HG02884 (cell line): ENCODE measurements around the gene ZFHX3.

ENCODE experiments used
- ATAC-seq: cut with Tn5 transposase; IDR thresholded peaks from one replicate; pipeline ENCODE4 v1.9.1; 2021; ENCODE audit warnings: mild to moderate bottlenecking, moderate library complexity; ENCODE audit not compliant: unreplicated experiment

Gene ZFHX3

GRCh38 chr16:73069581-73070262 lies 21.8 kb upstream of the ZFHX3 start:
- ATAC-seq, result no peak

DNA sequence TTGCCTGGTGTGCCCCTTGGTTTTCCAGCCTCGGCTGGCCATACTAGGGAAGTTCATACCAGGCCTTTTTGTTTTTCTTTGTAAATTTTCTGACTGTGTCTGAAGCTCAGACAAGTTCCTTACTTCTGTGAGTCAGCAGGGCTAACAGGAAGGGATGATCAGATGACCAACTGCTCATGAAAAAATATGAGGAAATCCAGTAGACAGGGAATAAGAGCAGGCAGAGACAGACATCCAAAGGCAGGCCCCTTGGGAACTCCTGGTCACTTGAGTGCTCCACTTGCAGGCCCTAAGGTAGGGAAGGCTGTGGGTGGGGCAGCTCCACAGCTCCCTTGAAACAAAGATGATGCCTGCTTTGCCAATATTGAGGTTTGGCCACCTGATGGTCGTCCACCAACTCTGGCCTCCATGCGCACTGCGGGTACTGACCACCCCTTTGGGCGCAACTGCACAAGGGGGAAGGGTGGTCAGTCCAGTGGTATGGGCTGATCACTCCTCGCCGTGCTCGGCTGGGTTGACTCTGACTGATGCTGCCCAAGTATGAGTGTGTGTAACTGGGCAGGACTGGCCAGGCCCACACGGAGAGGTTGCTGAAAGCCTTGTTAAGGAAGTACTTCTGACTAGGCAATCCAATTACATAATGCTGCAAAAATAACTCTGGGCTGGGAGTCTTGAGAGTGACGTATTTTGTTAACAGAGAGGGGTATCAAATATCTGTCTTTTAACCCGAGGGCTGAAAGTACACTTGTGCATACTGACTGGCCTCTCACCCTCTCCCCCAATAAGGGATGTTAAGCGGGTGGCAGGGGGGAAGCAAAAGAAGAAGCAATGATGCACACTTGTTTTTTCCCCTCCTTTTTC lies 20.8 kb upstream of the ZFHX3 start:
- ATAC-seq, result no peak

DNA sequence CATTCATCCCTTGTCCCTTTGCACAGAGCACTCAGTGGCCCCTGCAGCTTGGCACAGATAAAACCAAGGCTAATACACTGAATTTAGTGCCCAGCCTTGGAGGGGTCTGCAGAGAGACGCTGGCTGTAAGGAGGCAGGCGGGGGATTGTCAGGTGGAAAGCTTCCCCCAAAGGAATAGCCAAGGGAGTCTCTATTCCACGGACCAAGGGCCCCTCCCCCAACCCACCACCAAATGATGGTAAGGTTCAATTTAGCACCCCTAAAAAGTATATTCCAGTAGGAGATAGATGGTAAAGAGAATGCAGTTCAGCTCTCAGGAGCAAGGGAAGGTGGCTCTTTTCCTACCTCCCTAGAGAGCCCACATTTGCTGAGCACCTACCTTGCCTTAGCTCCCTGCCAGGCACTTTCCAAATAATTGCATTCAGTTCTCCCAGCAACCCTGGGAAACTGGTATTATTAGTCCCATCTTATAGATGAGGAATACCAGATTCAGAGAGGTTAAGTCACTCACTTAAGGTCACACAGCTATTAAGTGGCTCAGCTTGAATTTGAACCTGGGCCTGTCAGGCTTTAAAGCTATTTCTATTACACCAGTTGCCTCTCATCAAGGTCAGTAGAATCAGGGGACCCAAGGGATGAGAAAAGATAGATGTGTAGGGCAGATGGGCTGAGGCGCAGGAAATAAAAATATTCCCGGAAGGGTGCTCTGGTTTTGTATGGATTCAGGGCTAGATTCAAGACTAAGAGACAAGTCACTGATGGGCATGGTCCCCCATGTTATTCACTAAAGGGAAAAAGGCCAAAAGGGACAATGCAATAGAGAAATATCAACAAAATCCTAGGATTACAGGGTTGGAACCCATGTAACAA lies 20.0 kb upstream of the ZFHX3 start:
- ATAC-seq, result no peak

DNA sequence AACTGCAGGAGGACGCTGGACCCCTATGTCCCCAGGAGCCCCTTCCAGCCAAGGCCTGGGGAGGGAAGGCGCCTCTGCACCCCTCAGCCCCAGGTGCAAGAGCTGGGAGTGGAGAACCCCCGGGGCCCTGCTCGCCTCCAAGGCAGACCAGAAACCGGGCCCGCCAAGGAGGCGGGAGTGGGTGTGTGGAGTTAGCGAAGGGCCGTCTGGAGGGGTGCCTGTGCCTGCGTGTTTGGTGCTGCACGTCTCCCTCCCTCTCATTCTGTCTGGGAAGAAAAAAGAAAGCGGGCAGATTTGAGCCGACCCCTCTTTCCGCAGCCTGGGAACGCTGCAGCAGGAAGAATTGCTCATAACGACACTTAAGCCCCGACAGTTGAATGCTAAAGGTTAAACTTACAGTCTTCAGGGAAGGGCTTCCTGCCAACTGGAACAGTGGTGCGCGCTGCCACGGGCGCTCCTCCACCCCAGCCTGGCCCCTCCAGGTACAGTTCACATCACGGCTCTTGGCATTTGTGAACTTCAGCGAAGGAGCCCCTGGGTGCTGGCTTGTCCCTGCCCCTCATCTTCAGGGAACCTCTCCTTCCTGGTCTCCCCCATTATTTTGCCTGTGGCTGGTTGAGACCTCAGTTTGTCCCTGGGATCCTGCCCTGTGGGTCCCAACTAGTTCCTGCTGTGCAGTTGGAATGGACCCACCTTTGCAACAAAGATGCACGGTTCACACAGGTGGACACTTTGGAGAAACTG lies 19.2 kb upstream of the ZFHX3 start:
- no peak for ATAC-seq

- ATAC-seq, result no peak
Measured at GRCh38 chr16:73066331-73066926, 18.5 kb upstream of the ZFHX3 start.

GRCh38 chr16:73065632-73066330 lies 17.9 kb upstream of the ZFHX3 start:
- no peak for ATAC-seq

DNA sequence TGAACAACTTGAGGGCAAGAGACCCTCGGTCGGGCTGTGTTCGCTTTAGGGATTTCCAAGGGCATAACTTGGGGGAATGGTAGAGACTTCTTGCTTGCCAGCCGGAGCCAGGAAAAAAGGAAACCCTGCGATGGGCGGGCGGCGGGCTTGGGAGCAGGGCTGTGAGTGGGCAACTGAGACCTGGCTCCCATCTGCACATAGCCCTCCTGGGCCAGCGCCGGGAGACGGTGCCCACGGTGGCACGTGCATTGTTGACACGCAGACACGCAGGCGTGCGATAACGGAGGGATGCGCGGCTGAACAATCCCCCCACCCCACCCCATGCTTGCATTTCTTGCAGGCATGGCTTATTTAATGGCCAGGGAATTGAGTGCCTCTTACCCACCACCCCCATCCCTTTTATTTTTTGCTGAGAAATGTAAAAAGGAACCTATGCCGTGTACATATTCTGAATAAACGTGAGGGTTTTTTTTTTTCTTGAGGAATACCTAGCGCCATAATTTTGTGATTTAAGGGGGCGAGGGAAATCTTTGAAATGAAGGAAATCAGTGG lies 17.1 kb upstream of the ZFHX3 start:
- no peak for ATAC-seq

- ATAC-seq, result no peak
Measured at GRCh38 chr16:73064212-73064993, 16.5 kb upstream of the ZFHX3 start.

GRCh38 chr16:73063854-73064211 lies 15.9 kb upstream of the ZFHX3 start:
- no peak for ATAC-seq

DNA sequence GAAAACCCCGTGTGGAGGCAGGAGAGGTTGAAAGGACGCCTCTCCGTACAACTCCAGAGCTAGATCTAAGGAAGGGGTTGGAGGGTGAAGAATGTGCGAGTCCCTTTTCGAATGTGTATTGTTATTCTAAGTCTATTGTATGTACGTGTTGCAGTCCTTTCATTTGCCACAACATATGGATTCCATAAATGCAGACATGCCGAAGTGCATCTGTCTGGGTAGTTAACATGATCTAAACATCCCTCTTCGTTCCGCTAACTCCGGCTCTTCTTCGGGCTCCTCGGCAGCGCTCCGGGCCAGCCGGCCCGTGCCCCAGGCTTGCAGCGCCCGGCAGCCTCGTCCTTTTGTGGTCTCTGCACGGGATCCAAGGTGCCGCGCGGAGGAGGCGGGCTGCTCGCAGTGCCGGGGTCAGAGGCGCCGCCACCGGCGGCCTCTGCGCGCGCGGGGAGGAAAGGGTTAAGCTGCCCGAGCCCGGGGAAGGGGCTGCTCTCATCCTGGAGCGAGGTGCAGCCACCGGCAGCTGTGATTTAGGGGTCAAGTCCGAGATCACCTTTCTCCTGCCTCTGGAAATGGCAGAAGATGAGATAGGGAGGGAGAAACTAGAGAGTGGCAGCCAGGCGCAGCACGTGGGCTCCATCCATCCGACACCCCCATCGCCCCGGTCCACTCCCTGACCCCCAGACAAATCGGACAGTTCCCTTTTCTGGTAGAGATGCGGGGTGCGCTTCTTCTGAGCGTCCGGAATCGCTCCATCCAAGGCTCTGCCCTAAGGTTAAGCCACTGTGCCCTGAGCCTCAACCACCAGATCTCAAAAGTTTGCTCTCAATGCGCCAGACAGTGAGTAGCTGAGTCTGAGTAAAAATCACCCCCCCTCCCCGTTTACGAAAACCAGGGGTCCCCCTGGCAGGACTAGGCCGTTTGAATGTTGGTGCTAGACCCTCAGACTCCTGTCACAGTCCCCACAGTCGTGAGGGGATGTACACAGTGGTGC lies 15.1 kb upstream of the ZFHX3 start:
- no peak for ATAC-seq

- ATAC-seq, result no peak
Measured at GRCh38 chr16:73062001-73062616, 14.2 kb upstream of the ZFHX3 start.

GRCh38 chr16:73060892-73061490 lies 13.1 kb upstream of the ZFHX3 start:
- no peak for ATAC-seq

DNA sequence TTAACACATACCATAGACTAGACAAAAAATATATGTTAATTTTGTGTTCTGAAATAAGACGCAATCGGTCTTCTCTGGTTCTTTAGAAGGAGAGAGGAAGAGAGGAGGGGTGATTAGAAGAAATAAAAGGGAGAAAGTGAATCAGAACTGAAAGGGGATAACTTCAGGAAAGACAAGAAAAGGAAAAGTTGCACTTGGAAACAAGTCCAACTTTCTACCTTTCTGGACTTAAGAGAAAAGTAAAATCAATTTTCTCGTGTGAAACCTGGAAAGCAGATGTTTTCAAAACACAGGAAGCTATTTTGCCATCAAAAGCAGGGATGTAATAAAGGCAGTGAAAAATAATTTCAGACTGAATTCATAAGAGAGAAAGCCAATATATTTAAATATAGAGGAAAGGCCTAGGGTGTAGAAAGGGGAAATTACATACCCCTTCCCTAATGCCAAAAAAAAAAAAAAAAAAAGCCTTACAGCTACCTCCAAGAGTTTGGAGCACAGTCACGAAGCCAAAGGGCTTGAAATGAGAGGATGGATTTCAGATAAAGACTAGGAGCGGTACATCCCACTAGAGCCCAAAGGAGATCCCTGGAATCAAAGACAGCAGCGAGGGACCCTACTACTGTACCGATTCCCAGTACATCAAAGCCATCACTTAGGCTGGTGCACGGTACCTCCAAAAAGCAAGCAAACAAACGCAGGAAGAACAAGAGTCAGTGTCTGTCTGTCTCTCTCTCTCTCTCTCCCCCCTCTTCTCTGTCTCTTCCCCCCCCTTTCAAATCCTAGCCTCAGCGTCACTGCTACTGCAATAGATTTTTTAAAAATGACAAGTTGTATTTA lies 12.1 kb upstream of the ZFHX3 start:
- no peak for ATAC-seq

DNA sequence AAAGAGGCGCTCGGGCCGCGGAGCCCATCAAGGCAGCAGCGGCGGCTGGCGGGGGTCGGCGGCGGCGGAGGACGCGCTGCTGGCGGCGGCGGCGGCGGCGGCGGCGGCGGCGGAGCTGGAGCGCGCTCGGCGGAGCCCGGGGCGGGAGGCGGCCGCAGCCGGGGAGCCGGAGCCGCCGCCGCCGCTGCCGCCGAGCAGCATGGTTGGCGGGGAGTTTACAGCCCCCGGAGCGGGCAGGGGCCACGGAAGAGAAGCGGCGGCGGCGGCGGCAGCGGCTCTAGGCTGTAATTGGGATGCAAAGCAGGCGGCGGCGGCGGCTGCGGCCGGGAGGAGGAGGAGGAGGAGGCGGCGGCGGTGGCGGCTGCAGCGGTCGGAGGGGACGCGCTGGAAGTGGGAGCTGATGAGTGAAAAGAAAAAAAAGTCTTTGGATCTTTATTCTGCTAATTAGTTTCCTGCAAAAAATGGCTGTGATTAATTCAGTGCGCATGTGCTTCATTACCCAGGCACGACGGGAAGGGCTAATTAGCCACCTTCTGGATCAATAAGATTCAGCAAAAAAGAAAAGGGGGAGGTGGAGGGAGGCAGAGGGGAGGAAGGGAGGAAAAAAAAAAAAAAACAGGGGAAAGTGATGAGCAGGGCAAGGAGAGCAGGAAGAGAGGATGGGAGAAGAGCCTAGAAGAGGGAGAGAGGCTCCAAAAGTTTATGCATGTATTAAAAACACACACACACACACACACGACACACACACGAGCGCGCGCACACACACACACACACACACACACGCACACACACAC lies 10.9 kb upstream of the ZFHX3 start:
- no peak for ATAC-seq

- peak; percentile 57 for ATAC-seq
Measured at GRCh38 chr16:73058221-73058615, 10.3 kb upstream of the ZFHX3 start.
